NB4 (cell line): Measurements from ENCODE around the gene GRIFIN.

Experiments
- MYC ChIP-seq: IDR thresholded peaks from 2 replicates; pipeline ENCODE4 v1.6.1; 2011; ENCODE audit warnings: low read depth, low read length
- POLR2A ChIP-seq: IDR thresholded peaks from 2 replicates; pipeline ENCODE4 v1.6.1; 2011; ENCODE audit warnings: mild to moderate bottlenecking; ENCODE audit not compliant: insufficient read length; ENCODE audit errors: extremely low read depth
- TF ChIP-seq, protein P1 (sequence below): IDR thresholded peaks from one replicate; pipeline ENCODE4 v1.5.1; 2012; ENCODE audit warnings: low read depth, low read length
- TF ChIP-seq, protein P2 (sequence below): IDR thresholded peaks from 2 replicates; pipeline ENCODE4 v1.6.1; 2011; ENCODE audit warnings: low read depth, low read length

DNA sequence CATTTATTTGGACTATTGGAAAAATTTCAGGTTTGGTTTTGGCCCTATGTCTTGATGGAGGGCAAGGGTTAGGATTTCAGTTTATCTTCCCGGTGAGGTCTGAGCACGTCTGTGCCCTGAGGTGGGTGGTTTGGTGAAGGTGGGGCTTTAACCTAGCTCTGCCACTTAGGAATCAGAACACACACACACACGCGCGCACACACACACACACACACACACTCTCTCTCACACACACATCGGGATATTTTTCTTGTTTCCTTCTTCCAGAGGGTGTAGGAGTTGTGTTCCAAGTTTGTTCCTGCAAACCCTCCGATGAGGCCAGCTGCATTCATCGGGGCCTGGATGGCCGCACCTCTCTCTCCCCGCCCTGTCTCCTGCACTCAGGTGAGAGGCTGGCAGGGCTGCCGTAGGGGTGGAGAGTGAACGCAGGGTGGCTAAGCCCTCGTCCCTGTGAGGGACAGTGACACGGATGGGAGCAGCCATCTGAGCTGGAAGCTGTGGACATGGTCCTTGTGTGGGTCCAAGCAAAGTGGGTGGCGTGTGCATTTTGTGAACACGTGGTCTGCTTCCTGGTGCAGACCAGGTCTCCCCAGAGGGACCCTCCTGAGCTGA is 38.6 kb downstream of the GRIFIN start:
- TF ChIP-seq, protein P1, sequence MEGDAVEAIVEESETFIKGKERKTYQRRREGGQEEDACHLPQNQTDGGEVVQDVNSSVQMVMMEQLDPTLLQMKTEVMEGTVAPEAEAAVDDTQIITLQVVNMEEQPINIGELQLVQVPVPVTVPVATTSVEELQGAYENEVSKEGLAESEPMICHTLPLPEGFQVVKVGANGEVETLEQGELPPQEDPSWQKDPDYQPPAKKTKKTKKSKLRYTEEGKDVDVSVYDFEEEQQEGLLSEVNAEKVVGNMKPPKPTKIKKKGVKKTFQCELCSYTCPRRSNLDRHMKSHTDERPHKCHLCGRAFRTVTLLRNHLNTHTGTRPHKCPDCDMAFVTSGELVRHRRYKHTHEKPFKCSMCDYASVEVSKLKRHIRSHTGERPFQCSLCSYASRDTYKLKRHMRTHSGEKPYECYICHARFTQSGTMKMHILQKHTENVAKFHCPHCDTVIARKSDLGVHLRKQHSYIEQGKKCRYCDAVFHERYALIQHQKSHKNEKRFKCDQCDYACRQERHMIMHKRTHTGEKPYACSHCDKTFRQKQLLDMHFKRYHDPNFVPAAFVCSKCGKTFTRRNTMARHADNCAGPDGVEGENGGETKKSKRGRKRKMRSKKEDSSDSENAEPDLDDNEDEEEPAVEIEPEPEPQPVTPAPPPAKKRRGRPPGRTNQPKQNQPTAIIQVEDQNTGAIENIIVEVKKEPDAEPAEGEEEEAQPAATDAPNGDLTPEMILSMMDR, result no peak
- TF ChIP-seq POLR2A (no peak), MYC (no peak)
- TF ChIP-seq, protein P2, sequence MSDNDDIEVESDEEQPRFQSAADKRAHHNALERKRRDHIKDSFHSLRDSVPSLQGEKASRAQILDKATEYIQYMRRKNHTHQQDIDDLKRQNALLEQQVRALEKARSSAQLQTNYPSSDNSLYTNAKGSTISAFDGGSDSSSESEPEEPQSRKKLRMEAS, result no peak
